Stimulated activated CD4-positive, alpha-beta T cell treated with anti-CD3 and anti-CD28 coated beads, Interleukin-2, amount 100 ng/mL, for 4 hours (primary cell): Measurements from ENCODE around the gene FUCA1.
A peak's percentile ranks its signal among the peaks of the same experiment; 100 is the strongest.
"Not testable (repeated sequence)": the region's sequence is repeated elsewhere in the genome, so short reads cannot be mapped to it uniquely, and the experiment has no call there.

ENCODE experiments used
- DNase-seq: peaks from one replicate; pipeline ENCODE4 v3.0.0-alpha.2; 2020; ENCODE audit warnings: low read depth

The FUCA1 gene

GRCh38 chr1:23895993-23896392, 27.9 kb upstream of the FUCA1 start:
- DNase-seq = no peak

- no peak for DNase-seq
Measured at GRCh38 chr1:23895082-23895481, 27.0 kb upstream of the FUCA1 start.

- DNase-seq = no peak
Measured at GRCh38 chr1:23889074-23889473, 21.0 kb upstream of the FUCA1 start.

- no peak for DNase-seq
Measured at GRCh38 chr1:23885222-23885621, 17.1 kb upstream of the FUCA1 start.

- no peak for DNase-seq
Measured at GRCh38 chr1:23882746-23883145, 14.7 kb upstream of the FUCA1 start.

- no peak for DNase-seq
Measured at GRCh38 chr1:23879809-23880208, 11.7 kb upstream of the FUCA1 start.

GRCh38 chr1:23878668-23879067, 10.6 kb upstream of the FUCA1 start:
- DNase-seq = no peak

- DNase-seq = no peak
Measured at GRCh38 chr1:23875382-23875781, 7.3 kb upstream of the FUCA1 start.

GRCh38 chr1:23872421-23872820, 4.3 kb upstream of the FUCA1 start:
- DNase-seq = no peak

GRCh38 chr1:23869051-23869450, 961 bp upstream of the FUCA1 start:
- no peak for DNase-seq

GRCh38 chr1:23868557-23869016, 497 bp upstream of the FUCA1 start:
- DNase-seq = no peak

- no peak for DNase-seq
Measured at GRCh38 chr1:23867542-23867894, 572 bp downstream of the FUCA1 start.

GRCh38 chr1:23865543-23865930, 2.6 kb downstream of the FUCA1 start:
- DNase-seq = no peak

- DNase-seq = no peak
Measured at GRCh38 chr1:23864801-23865542, 3.1 kb downstream of the FUCA1 start.

- DNase-seq = no peak
Measured at GRCh38 chr1:23862640-23863039, 5.5 kb downstream of the FUCA1 start.

- DNase-seq = no peak
Measured at GRCh38 chr1:23854568-23854967, 13.5 kb downstream of the FUCA1 start.

- DNase-seq = not testable (repeated sequence)
Measured at GRCh38 chr1:23853124-23853523, 15.0 kb downstream of the FUCA1 start.

GRCh38 chr1:23851406-23851805, 16.7 kb downstream of the FUCA1 start:
- not testable (repeated sequence) for DNase-seq

- no peak for DNase-seq
Measured at GRCh38 chr1:23848673-23849616, 19.1 kb downstream of the FUCA1 start.

GRCh38 chr1:23847482-23848095, 20.5 kb downstream of the FUCA1 start:
- not testable (repeated sequence) for DNase-seq

- no peak for DNase-seq
Measured at GRCh38 chr1:23845163-23845562, 22.9 kb downstream of the FUCA1 start.

- no peak for DNase-seq
Measured at GRCh38 chr1:23843644-23844043, 24.4 kb downstream of the FUCA1 start.

- peak; percentile 66 for DNase-seq
Measured at GRCh38 chr1:23838401-23838866, 29.7 kb downstream of the FUCA1 start.
